H9 (cell line): Measurements from ENCODE around the gene DUS2. TPM values are rescaled to one million over a fixed set of nuclear protein-coding genes. Genes with fewer than 3 reads are reported as not detected.
A peak's percentile ranks its signal among the peaks of the same experiment; 100 is the strongest.

Experiments
- DNase-seq: peaks from one replicate; pipeline ENCODE4 v3.0.0-alpha.2; 2017
- H2AFZ ChIP-seq: one replicate; pipeline ENCODE4 v1.6.1; 2013; ENCODE audit warnings: mild to moderate bottlenecking, low read length, control low read depth, moderate library complexity
- H2AK5ac ChIP-seq: 2 replicates; pipeline ENCODE4 v1.6.1; 2013; ENCODE audit warnings: low read length, control low read depth, mixed read lengths; ENCODE audit not compliant: insufficient read length
- H2BK120ac ChIP-seq: one replicate; pipeline ENCODE4 v1.6.1; 2013; ENCODE audit warnings: low read depth, mild to moderate bottlenecking, low read length, control low read depth, inconsistent platforms; ENCODE audit not compliant: poor library complexity, severe bottlenecking
- H2BK12ac ChIP-seq: 2 replicates; pipeline ENCODE4 v1.6.1; 2013; ENCODE audit warnings: low read length, control low read depth, mixed read lengths, low read depth; ENCODE audit not compliant: insufficient read length
- H2BK15ac ChIP-seq: 2 replicates; pipeline ENCODE4 v1.6.1; 2013; ENCODE audit warnings: low read depth, low read length, control low read depth
- H2BK20ac ChIP-seq: one replicate; pipeline ENCODE4 v1.6.1; 2013; ENCODE audit warnings: low read depth, mild to moderate bottlenecking, low read length, control low read depth, inconsistent platforms; ENCODE audit not compliant: poor library complexity, severe bottlenecking
- H2BK5ac ChIP-seq: 2 replicates; pipeline ENCODE4 v1.6.1; 2013; ENCODE audit warnings: low read length, control low read depth, mixed read lengths; ENCODE audit not compliant: insufficient read length
- H3K14ac ChIP-seq: 2 replicates; pipeline ENCODE4 v1.6.1; 2013; ENCODE audit warnings: low read length, control low read depth; ENCODE audit not compliant: insufficient read depth
- H3K18ac ChIP-seq: 2 replicates; pipeline ENCODE4 v1.6.1; 2013; ENCODE audit warnings: low read depth, mild to moderate bottlenecking, mixed read lengths, low read length, control low read depth; ENCODE audit not compliant: insufficient read length
- H3K23ac ChIP-seq: 2 replicates; pipeline ENCODE4 v1.6.1; 2013; ENCODE audit warnings: low read length, control low read depth, mixed read lengths, low read depth; ENCODE audit not compliant: insufficient read length
- H3K23me2 ChIP-seq: 2 replicates; pipeline ENCODE4 v1.6.1; 2013; ENCODE audit warnings: low read depth, mild to moderate bottlenecking, mixed read lengths, low read length, control low read depth; ENCODE audit not compliant: insufficient read length, poor library complexity, severe bottlenecking
- H3K27ac ChIP-seq: 2 replicates; pipeline ENCODE4 v1.5.1; 2013; ENCODE audit warnings: low read length, control low read depth, mixed read lengths, low read depth; ENCODE audit not compliant: insufficient read length
- H3K27me3 ChIP-seq: 2 replicates; pipeline ENCODE4 v1.6.1; 2013; ENCODE audit warnings: low read length, control low read depth, inconsistent platforms; ENCODE audit not compliant: insufficient read depth
- H3K4ac ChIP-seq: 2 replicates; pipeline ENCODE4 v1.6.1; 2013; ENCODE audit warnings: low read depth, mild to moderate bottlenecking, control low read depth, inconsistent platforms, low read length, moderate library complexity
- H3K4me1 ChIP-seq: 2 replicates; pipeline ENCODE4 v1.6.1; 2013; ENCODE audit warnings: low read length, control low read depth, inconsistent platforms; ENCODE audit not compliant: insufficient read depth
- H3K4me2 ChIP-seq: 2 replicates; pipeline ENCODE4 v1.6.1; 2013; ENCODE audit warnings: low read length, control low read depth, mixed read lengths; ENCODE audit not compliant: insufficient read length, insufficient read depth
- H3K56ac ChIP-seq: 2 replicates; pipeline ENCODE4 v1.6.1; 2013; ENCODE audit warnings: low read depth, mild to moderate bottlenecking, mixed read lengths, low read length, control low read depth; ENCODE audit not compliant: insufficient read length
- H3K79me1 ChIP-seq: 2 replicates; pipeline ENCODE4 v1.6.1; 2013; ENCODE audit warnings: low read depth, mild to moderate bottlenecking, moderate library complexity, low read length, control low read depth, inconsistent platforms; ENCODE audit not compliant: insufficient read depth, poor library complexity, severe bottlenecking
- H3K79me2 ChIP-seq: 2 replicates; pipeline ENCODE4 v1.6.1; 2013; ENCODE audit warnings: low read length, control low read depth, inconsistent platforms; ENCODE audit not compliant: insufficient read depth
- H3K9ac ChIP-seq: 2 replicates; pipeline ENCODE4 v1.6.1; 2013; ENCODE audit warnings: low read length, control low read depth, mixed read lengths; ENCODE audit not compliant: insufficient read length; ENCODE audit errors: extremely low read depth
- H3K9me3 ChIP-seq: one replicate; pipeline ENCODE4 v1.6.1; 2013; ENCODE audit warnings: low read depth, low read length, inconsistent platforms; ENCODE audit not compliant: control insufficient read depth
- H3T11ph ChIP-seq: one replicate; pipeline ENCODE4 v1.6.1; 2013; ENCODE audit warnings: mild to moderate bottlenecking, low read length, control low read depth, inconsistent platforms
- H4K20me1 ChIP-seq: one replicate; pipeline ENCODE4 v1.6.1; 2013; ENCODE audit not compliant: control insufficient read depth, insufficient read length, insufficient read depth
- H4K5ac ChIP-seq: 2 replicates; pipeline ENCODE4 v1.6.1; 2013; ENCODE audit warnings: low read depth, mild to moderate bottlenecking, mixed read lengths, low read length, control low read depth; ENCODE audit not compliant: insufficient read length
- H4K8ac ChIP-seq: replicated peaks from 2 replicates; pipeline ENCODE4 v1.6.1; 2013; ENCODE audit warnings: low read length, control low read depth, mixed read lengths, low read depth; ENCODE audit not compliant: insufficient read length
- H4K91ac ChIP-seq: 2 replicates; pipeline ENCODE4 v1.6.1; 2013; ENCODE audit warnings: low read depth, mild to moderate bottlenecking, moderate library complexity, mixed read lengths, low read length, control low read depth; ENCODE audit not compliant: insufficient read length
- H3K27ac Mint-ChIP-seq, 3 experiments: 2 replicates in 2 of 3; 3 replicates in 1 of 3; pipeline ENCODE4 v1.8.0; 2020 to 2021; ENCODE audit warnings: mixed read lengths in 3 of 3, mild to moderate bottlenecking in 1 of 3, moderate library complexity in 1 of 3
- H3K27me3 Mint-ChIP-seq: 2 replicates; pipeline ENCODE4 v1.8.0; 2021; ENCODE audit warnings: low read depth, mild to moderate bottlenecking, moderate library complexity, mixed read lengths
- H3K36me3 Mint-ChIP-seq, 3 experiments: 2 replicates in 2 of 3; 3 replicates in 1 of 3; pipeline ENCODE4 v1.8.0; 2020 to 2021; ENCODE audit warnings: low read depth in 3 of 3, mixed read lengths in 3 of 3; ENCODE audit not compliant: insufficient read depth in 1 of 3
- H3K4me1 Mint-ChIP-seq, 2 experiments: 2 replicates each; pipeline ENCODE4 v1.8.0; 2020; ENCODE audit warnings: mixed read lengths in 2 of 2
- H3K4me3 Mint-ChIP-seq, 2 experiments: 2 replicates in 1 of 2; 3 replicates in 1 of 2; pipeline ENCODE4 v1.8.0; 2020 to 2021; ENCODE audit warnings: mild to moderate bottlenecking in 2 of 2, mixed read lengths in 2 of 2, moderate library complexity in 1 of 2
- H3K9me3 Mint-ChIP-seq, 2 experiments: 2 replicates in 1 of 2; 3 replicates in 1 of 2; pipeline ENCODE4 v1.8.0; 2020; ENCODE audit warnings: mild to moderate bottlenecking in 2 of 2, mixed read lengths in 2 of 2, moderate library complexity in 1 of 2
- CTCF ChIP-seq: fragments of 200-600 bp; sonication (generic); conservative IDR thresholded peaks from 3 replicates; pipeline ENCODE4 v1.8.0; 2021; ENCODE audit warnings: antibody characterized with exemption, mild to moderate bottlenecking
- WGBS: extraction: QIAGEN DNeasy Blood & Tissue Kit; methylation state at CpG from one replicate; pipeline ENCODE4 v1.1.7; 2013; ENCODE audit warnings: missing lambda C conversion rate, low lambda C conversion rate, mixed read lengths; ENCODE audit not compliant: insufficient read length; ENCODE audit errors: extremely low coverage; 5-methylcytosine and 5-hydroxymethylcytosine counted together
- total RNA-seq: library from RNA; stranded (reverse); gene quantifications from 2 replicates; pipeline ENCODE4 v1.2.1, GENCODE V29; 2021

Gene DUS2
- total RNA-seq, 1 experiment from 2014 or later, result 28.5 TPM

DNA sequence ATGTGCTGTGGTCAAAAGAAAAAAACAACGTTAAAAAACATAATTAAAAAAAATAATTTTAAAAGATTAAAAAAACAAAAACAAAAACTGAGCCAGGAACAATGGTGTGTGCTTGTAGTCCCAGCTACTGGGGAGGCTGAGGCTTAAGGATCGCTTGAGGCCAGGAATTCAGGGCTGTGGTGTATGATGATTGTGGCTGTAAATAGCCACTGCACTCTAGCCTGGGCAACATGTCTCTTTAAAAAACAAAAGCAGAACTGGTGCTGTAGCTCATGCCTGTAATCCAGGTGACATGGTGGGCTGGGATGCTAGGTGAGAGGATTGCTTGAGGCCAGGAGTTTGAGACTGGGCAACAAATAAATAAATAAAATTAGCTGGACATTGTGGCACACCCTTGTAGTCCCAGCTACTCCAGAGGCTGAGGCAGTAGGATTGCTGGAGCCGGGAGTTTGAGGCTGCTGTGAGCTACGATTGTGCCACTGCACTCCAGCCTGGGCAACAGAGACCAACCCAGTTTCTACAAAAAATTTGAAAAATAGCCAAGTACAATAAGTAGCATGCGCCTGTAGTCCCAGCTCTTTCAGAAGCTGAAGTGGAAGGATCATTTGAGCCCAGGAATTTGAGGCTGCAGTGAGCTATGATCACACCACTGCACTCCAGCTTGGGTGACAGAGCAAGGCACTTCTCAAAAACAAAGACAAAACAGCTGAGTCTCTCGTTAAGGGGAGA, 105.7 kb downstream of the DUS2 start:
- H4K8ac ChIP-seq, result no peak overlapping the region
- H3K27ac ChIP-seq, result no peak overlapping the region
- H3K9me3 ChIP-seq, result no peaks in the 10 kb centered on the region
- Mint-ChIP-seq H3K27me3 (no peaks in the 10 kb centered on the region), H3K36me3 (peaks cover 0 to 6% (median 5%) of the 10 kb centered on the region in 3 experiments; a peak in 2 of 7 replicates), H3K27ac (peak overlapping the region in 2 of 3 experiments; percentile 15 to 53; a peak in 1 of 7 replicates), H3K4me3 (no peak overlapping the region), H3K9me3 (no peaks in the 10 kb centered on the region), H3K4me1 (no peaks in the 10 kb centered on the region)
- no peak overlapping the region for H4K91ac ChIP-seq
- no peak overlapping the region for H3K18ac ChIP-seq
- H2AK5ac ChIP-seq, result no peak overlapping the region
- no peak overlapping the region for H2BK12ac ChIP-seq
- no peak overlapping the region for H2AFZ ChIP-seq
- H2BK20ac ChIP-seq, result no peak overlapping the region
- no peaks in the 10 kb centered on the region for H3K23me2 ChIP-seq
- WGBS, result no CpG with 5 or more reads among the region's 6 CpGs
- H2BK15ac ChIP-seq, result no peak overlapping the region
- H3T11ph ChIP-seq, result no peak overlapping the region
- no peak overlapping the region for H4K5ac ChIP-seq
- no peak overlapping the region for H3K4ac ChIP-seq
- H3K79me1 ChIP-seq, result peaks cover 2% of the 10 kb centered on the region
- no peak overlapping the region for H3K9ac ChIP-seq
- H2BK5ac ChIP-seq, result no peak overlapping the region
- no peak overlapping the region for H3K56ac ChIP-seq
- H3K79me2 ChIP-seq, result no peaks in the 10 kb centered on the region; the same call in 1 of the 2 replicates
- H3K27me3 ChIP-seq, result no peaks in the 10 kb centered on the region
- DNase-seq, result no peak
- H3K14ac ChIP-seq, result no peak overlapping the region
- no peaks in the 10 kb centered on the region for H3K4me1 ChIP-seq
- no peak overlapping the region for H2BK120ac ChIP-seq
- H4K20me1 ChIP-seq, result no peaks in the 10 kb centered on the region
- H3K23ac ChIP-seq, result no peak overlapping the region
- H3K4me2 ChIP-seq, result no peak overlapping the region
- TF ChIP-seq CTCF, result no peak

Other genes starting within 250 kb of the DUS2 start
- 15.5 and 15.6 TPM in 2 replicates for gene RANBP10, start 216.7 kb upstream of the DUS2 start, total RNA-seq
- 1.1 and 1.3 TPM in 2 replicates for gene TSNAXIP1, start 216.4 kb upstream of the DUS2 start, total RNA-seq
- 48.7 and 48.9 TPM in 2 replicates for gene THAP11, start 181.0 kb upstream of the DUS2 start, total RNA-seq
- gene NUTF2, start 176.4 kb upstream of the DUS2 start, total RNA-seq, result 190 and 198 TPM in 2 replicates
- gene CENPT, start 175.6 kb upstream of the DUS2 start, total RNA-seq, result 60.9 and 65.9 TPM in 2 replicates
- gene EDC4, start 150.2 kb upstream of the DUS2 start, total RNA-seq, result 99.5 and 106 TPM in 2 replicates
- gene NRN1L, start 138.4 kb upstream of the DUS2 start, total RNA-seq, result 2.0 and 2.7 TPM in 2 replicates
- gene PSKH1, start 130.0 kb upstream of the DUS2 start, total RNA-seq, result 28.6 and 29.1 TPM in 2 replicates
- 2.7 and 3.3 TPM in 2 replicates for gene CTRL, start 91.4 kb upstream of the DUS2 start, total RNA-seq
- 24.5 and 25.7 TPM in 2 replicates for gene PSMB10, start 86.4 kb upstream of the DUS2 start, total RNA-seq
- gene LCAT, start 79.2 kb upstream of the DUS2 start, total RNA-seq, result 17.7 and 17.8 TPM in 2 replicates
- 46.7 and 51.1 TPM in 2 replicates for gene SLC12A4, start 54.6 kb upstream of the DUS2 start, total RNA-seq
- 0.59 and 0.68 TPM in 2 replicates for gene DPEP3, start 42.8 kb upstream of the DUS2 start, total RNA-seq
- gene DPEP2, start 23.8 kb upstream of the DUS2 start, total RNA-seq, result not detected in 2 replicates
- gene DPEP2NB, start 7.4 kb upstream of the DUS2 start, total RNA-seq, result not detected in 2 replicates
- 21.8 and 22.9 TPM in 2 replicates for gene DDX28, start 52 bp upstream of the DUS2 start, total RNA-seq
- gene NFATC3, start 62.1 kb downstream of the DUS2 start, total RNA-seq, result 31.6 and 33.0 TPM in 2 replicates
- gene ESRP2, start 212.8 kb downstream of the DUS2 start, total RNA-seq, result 59.3 and 59.5 TPM in 2 replicates
- gene PLA2G15, start 222.1 kb downstream of the DUS2 start, total RNA-seq, result 11.0 TPM in 2 replicates
- 20.1 and 21.1 TPM in 2 replicates for gene SLC7A6, start 241.2 kb downstream of the DUS2 start, total RNA-seq